ENCODE results near the gene ZP1.

The ZP1 gene

DNA sequence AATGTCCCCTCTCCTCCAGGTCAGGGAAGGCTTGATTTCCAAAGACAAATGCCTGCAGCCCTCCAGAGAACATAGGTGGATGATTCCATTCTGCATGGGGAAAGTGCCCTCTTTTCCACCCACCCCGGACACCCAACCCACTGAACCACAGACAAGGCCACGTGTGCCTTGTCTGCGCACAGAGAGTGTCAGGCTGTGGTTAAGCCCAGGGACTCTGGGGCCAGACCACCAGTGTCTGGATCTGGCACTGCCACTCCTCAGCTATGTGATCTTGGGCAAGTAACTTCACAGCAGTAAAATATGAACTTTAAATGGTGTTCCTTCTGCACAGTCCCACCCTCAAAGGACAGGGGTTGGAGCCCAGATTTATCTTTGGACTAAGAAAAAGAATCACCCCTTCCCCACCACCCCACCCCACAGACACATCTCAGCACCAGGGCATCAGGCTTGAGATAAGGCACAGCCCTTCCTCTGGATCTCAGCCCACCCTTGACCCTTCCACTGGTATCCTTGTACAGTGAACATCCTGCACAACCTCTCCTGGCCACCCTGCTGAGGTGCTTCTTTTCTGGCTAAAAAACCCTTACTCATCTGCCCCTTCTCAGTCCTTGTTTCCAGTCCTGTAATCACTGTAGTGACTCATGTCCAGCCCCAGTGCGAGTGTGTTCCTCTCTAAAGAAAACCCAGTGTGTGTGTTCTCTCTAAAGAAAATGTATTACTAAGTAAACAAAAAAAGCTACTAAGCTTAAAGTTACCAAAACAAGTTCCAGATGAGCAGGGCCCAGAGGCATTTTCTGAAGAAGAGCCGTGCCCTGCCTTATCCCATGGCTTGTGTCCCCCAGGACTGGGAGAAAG is 9.7 kb upstream of the ZP1 start:
- no peak for DNase-seq (ENCODE audit: low read depth in 1 of 2, low spot score in 1 of 2)

DNA sequence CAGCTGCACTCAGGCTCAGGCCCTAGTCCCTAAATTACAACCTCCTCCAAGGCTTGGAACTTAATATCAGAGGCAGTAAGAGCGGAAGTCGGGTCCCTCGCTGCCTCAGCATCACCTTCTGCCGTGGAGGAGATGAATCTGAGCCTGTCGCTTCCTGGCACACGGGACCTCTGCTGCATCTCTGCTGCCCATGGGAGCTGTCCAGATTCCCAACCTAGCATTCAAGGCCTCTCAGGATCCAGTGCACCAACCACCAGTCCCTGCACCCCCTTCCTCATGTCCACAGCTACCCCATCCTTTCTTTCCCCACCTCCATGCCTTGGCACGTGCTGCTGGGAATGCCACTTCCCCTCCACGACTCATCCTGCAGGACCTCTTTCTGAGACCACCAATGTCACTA is 9.1 kb upstream of the ZP1 start:
- no peak for DNase-seq (ENCODE audit: low read depth in 1 of 2, low spot score in 1 of 2)

DNA sequence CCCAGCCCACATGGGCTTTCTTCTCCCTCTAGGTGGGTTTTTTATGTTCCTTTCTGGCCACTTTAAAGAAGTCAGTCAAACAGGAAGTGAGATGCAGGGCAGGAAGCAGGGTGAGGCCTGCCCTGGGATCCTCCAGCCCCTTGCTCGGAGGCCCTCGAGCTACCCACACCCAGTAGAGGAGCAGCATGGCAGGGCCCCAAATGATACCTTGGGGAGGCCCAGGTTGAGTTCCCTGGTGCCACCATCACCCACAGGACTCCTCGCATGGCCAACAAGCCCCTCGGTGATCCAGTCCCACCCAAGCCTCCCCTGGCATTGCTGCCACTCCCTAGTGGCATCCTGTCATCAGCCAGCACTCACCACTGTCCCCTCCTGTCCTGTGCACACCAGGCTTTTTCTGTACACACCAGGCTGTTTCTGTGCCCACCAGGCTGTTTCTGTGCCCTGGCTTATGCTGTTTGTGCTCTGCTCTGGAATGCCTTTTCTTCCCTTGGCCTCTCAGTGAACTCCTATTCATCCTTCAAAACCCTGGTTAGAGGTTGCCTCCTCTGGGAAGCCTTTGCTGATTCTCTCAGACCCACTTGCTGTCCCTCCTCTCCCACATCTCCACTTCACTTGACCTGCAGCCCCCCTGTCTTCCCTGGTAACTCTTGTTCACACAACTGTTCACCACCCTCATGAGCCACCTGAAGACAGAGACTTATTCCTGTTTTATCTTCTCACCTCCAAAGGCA is 8.4 kb upstream of the ZP1 start:
- DNase-seq (ENCODE audit: low read depth in 1 of 2, low spot score in 1 of 2): no peak

DNA sequence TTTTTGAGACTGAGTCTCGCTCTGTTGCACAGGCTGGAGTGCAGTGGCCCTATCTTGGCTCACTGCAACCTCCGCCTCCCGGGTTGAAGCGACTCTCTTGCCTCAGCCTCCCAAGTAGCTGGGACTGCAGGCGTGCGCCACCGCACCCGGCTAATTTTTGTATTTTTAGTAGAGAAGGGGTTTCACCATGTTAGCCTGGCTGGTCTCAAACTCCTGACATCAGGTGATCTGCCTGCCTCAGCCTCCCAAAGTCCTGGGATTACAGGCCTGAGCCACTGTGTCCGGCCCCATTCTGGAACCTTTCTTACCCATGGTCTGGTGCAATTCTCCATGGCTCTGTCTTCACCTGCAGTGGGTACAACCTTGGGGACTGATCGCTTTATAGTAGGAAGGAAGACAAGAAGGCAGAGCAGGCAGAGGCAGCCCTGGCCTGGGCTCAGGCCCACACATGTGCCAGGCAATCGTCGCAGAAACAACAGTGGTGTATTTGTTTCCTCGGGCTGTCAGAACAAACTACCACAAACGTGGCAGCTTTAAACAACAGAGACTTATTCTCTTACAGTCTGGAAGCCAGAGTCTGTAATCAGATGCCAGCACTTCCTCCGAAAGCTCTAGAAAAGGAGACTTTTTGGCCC is 7.6 kb upstream of the ZP1 start:
- DNase-seq (ENCODE audit: low read depth in 1 of 2, low spot score in 1 of 2): no peak

DNA sequence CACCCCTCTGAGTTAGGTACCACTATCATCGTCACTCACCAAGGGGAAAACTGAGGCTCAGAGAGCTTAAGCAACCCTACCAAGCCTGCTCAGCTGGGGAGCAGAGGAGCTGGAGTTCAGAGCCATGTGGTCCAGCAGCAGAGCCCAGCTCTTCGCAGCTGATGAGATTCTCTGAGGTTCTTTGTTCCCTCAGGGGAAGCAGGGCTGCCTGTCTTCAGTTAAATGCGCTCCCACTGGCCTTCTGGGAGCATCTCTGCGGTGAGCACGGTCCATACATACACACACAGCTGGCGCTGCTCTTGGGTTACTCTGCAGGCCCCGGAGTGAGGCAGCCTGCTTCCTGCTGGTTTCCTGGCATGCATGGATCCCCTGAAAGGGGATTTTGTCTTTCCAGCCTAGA is 6.4 kb upstream of the ZP1 start:
- no peak for DNase-seq (ENCODE audit: low read depth in 1 of 2, low spot score in 1 of 2)

DNA sequence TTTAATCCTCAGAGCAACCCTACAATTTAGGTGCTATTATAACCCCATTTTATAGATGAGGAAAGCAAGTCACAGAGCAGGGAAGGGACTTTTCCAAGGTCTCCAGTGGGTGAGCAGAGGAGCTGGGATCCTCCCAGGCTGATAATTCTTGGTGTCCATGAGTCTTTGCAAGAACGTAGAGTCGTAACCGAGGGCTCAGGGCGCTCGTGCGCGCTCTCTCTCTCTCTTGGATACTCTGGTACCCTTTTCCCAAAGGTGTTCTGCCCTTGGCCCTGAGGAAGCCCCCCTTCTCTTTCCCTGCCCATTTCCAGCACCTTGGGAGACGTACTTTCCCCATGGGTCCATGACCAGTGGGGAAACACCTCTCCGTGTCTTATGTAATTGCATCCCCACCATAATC is 5.2 kb upstream of the ZP1 start:
- no peak for DNase-seq (ENCODE audit: low read depth in 1 of 2, low spot score in 1 of 2)

DNA sequence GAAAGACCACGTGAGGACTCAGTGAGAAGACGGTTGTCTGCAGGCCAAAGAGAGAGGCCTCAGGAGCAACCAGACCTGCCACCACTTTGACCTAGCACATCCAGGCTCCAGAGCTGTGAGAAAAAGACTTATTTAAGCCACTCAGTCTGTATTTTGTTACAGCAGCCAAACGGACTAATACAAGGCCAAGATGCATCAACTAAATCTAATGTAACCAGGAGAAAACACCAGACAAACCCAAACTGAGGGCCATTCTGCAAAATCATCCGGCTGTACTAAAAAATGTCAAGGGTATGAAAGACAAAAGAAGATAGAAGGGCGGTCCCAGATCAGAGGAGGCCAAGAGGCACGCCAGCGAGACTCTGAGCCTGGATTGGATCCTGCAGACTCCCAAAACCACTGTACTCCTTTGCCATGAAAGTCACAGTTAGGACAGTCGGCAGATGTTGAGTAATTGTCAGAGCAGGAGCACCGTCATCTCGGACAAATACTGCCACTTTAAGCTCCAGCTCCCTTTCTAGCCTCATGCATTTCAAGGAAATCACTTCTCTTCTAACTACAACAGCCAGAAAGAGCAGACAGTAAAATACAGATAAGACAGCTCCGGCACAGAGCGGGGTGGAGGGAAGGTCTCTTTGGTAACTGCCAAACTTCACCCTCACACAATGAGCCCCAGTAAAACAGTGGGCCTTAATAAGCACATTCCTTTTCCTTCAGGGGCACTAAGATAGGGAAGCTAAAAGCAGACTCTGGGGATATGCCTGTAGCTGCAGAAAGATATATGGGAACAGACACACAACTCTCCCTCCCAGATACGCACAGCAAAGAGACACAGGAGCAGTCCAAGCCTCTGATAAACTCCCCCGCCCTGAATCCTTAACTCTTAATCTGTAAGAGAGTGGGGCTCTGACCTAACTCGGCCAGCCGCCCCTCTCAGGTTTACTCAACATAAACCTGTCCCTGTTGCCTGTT is 3.5 kb upstream of the ZP1 start:
- DNase-seq (ENCODE audit: low read depth in 1 of 2, low spot score in 1 of 2): no peak

DNA sequence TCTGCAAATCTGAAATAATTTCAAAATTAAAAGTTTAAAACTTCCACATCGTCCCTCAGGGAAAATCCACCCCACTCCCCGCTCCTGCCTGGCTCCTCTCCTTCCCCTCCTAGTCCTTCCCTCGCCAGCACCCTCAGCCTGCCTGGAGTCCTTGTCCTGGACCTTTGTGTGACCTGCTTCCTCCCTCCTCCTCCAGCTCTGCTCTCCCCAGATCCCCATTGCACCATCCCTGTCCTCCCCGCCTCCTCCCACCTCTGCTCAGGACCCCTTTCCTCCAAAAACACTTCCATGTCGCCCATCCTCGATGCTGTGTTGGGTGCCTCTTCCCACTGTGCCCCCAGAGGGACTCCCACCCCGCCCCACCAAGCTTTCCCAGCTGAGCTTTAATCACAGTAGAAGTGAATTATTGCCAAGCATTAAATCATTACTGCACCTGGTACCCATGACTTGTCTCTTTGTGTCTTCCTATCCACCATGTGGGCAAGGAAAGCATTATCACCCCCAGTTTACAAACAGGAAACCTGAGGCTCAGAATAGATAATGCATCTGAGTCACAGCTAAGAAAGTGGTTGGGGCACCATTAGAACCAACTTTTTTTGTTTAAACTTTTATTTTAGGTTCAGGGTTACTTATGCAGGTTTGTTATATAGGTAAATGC is 2.4 kb upstream of the ZP1 start:
- no peak for DNase-seq (ENCODE audit: low read depth in 1 of 2, low spot score in 1 of 2)

DNA sequence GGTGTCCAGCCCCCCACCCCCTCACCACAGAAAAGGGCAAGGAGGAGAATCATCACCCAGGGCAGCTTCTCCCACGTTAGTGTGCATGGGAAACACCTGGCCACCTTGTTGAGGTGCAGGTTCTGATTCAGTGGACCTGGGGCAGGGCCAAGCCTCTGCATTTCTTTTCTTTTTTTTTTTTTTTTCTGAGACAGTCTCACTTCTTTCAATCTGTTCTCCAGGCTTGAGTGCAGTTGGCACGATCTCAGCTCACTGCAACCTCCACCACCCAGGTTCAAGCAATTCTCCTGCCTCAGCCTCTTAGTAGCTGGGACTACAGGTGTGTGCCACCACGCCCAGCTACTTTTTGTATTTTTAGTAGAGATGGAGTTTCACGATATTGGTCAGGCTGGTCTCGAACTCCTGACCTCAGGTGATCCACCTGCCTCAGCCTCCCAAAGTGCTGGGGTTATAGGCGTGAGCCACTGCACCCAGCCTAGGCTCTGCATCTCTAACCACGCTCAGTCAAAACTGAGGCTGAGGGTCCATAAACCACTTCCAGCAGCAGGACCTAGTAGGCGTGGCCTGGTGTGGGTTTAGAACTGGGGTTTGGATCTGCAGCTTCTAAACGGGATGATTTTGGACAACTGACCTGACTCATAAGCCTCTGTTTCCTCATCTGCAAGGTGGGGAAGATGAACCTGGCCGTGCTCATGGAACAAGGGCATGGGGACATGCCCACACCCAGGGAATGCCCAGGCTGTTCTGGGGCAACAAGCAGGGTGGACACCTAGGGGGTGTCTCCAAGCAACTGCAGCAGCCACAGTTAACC is 734 bp downstream of the ZP1 start:
- no peak for DNase-seq (ENCODE audit: low read depth in 1 of 2, low spot score in 1 of 2)

DNA sequence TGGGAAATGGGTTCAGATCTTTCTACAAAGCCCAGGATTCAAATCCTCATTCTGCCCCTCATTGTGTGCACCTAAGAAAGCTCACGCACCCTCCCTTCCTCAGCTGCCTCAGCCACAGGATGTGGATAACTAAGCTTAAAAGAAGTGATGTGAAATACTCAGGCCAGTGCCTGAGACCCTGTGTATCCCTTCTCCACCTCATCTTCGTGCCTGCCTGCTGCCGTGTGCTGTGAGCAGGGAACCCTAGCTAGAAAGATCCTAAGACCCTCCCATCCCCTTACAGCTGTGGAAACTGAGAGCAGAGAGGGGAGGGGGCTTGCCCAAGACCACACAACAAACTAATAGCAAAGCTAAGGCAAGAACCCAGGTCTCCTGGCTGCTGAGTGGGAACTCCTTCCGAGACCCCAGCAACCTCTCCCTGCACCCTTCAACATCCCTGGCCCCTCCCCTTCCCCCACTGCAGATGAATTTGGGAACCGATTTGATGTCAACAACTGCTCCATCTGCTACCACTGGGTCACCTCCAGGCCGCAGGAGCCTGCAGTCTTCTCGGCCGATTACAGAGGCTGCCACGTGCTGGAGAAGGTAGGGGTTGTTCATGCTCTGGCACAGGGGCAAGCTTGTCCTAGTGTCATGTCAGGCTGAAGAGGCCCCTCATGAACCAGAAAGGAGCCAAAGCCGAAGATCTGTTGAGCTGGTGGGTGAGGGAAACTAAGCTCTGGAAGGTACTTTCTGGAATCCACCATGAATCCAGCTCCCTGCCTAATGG is 1.5 kb downstream of the ZP1 start:
- no peak for DNase-seq (ENCODE audit: low read depth in 1 of 2, low spot score in 1 of 2)

DNA sequence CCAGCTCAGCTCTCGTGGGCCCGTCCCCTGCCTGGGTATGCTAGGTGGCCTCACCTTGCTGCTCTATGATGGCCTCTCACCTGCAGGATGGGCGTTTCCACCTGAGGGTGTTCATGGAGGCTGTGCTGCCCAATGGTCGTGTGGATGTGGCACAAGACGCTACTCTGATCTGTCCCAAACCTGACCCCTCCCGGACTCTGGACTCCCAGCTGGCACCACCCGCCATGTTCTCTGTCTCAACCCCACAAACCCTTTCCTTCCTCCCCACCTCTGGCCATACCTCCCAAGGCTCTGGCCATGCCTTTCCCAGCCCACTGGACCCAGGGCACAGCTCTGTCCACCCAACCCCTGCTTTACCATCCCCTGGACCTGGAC is 2.1 kb downstream of the ZP1 start:
- DNase-seq (ENCODE audit: low read depth in 1 of 2, low spot score in 1 of 2): no peak

DNA sequence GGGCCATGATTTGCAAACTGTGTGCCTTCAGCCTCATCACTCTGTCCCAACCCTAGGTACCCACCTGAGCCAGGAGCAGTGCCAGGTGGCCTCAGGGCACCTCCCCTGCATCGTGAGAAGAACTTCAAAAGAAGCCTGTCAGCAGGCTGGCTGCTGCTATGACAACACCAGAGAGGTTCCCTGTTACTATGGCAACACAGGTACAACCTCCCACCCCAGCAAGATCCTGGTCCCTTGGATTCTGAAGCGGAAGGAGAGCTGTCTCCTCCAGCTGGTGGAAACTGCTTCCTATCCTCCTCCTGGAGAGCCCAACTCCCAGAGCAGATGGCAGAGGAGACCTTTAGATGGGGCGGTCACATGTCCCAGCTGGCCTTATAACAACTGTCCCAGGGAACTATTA is 2.9 kb downstream of the ZP1 start:
- DNase-seq (ENCODE audit: low read depth in 1 of 2, low spot score in 1 of 2): no peak

DNA sequence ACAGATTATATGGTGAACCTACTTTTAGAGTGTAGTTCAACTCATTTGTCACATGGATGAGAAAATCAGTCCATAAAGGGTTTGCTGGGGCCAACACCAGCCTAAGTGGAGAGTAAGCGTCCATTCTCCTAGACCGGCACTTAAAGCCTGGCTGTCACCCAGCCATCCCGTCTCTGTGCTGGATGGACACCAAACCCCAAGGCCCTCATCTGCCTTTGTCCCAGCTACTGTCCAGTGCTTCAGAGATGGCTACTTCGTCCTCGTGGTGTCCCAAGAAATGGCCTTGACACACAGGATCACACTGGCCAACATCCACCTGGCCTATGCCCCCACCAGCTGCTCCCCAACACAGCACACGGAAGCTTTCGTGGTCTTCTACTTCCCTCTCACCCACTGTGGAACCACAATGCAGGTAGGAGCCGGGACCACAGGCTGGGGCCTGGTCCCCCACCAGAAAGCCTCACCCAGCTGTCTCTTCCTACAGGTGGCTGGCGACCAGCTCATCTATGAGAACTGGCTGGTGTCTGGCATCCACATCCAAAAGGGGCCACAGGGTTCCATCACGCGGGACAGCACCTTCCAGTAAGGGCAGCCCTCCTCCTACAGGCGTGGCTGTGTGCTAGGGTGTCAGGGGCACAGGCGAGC is 3.5 kb downstream of the ZP1 start:
- DNase-seq (ENCODE audit: low read depth in 1 of 2, low spot score in 1 of 2): no peak

DNA sequence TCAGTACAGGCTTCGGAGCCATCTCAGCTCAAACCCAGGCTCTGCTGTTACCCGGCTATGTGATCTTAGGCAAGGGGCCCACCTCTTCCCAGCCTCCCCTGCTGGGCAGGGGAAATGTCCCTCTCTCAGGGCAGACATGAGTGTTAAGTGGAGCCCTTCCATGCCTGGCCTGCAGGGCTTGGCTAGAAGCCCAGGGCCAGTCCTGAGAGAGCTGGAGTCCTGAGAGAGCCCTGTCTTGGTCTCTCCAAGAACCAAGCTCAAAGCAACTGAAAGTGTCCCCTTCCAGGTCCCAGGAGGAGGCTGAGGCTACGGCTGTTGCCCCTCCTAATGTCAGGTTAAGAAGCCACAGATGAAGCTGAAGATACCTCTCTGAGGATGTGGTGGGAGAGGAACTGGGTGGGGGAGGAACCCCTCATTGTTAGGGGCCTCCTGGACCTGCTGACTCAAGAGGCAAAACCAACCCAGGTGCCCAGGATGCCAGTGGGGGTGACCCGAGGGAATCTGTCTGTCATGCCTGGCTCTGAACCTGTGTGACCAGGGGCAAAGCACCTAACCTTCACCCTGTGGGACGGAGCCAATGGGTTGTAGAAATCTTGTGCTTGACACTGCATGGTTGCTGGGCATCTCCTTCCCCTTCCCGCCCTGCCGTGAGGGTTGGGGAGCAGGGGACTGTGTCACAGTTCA is 4.2 kb downstream of the ZP1 start:
- DNase-seq (ENCODE audit: low read depth in 1 of 2, low spot score in 1 of 2): no peak

DNA sequence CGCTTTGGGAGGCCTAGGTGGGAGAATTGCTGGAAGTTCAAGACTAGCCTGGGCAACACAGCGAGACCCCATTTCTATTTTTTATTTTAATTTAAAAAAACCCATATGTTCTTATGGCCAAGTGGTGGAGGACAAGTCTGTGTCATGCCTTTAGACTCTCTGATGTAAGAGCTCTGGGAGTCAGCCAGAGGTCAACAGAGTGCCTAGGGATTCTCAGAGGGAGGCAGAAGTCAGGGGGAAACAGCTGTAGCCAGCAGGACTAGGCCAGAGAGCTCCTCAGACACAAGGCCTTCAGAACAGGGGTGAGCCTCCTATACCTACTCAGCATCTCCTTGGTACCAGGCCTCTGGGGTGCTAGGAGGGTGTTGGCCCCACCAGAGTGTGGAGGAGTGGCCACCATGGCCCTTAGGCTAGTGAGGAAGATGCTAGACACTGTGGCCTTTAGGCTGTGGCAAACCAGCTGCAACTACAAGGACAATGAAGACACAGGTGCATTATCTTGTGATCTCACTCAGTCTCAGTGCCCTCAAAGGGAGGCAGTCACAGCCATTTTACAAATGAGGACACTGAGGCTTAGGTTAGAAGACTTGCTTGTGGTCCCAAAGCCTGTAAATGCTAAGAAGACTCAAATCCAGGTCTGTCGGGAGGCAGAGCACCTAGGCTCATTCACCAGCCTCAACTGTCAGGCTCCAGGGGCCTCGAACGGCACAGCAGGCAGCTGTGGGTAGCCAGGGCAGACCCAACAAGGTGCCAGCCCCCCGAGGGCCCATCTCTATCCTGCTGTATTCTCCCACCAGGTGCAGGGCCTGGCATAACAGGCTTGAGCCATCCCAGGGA is 5.0 kb downstream of the ZP1 start:
- no peak for DNase-seq (ENCODE audit: low read depth in 1 of 2, low spot score in 1 of 2)

DNA sequence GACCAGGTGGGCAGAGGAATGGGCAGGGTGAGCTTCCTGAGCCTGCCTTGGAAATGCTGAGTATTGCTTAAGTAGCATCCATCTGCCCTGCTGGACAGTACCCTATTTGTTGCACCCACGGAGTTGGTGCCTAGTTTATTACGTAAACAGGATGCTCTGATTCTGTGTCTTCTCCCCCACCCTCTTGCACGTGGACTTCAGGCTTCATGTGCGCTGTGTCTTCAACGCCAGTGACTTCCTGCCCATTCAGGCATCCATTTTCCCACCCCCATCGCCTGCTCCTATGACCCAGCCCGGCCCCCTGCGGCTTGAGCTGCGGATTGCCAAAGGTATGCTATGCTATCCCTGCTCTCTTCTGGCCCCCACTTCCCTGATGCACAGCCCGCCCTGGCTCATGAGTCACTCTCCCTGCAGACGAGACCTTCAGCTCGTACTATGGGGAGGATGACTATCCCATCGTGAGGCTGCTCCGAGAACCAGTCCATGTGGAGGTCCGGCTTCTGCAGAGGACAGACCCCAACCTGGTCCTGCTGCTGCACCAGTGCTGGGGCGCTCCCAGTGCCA is 5.7 kb downstream of the ZP1 start:
- DNase-seq (ENCODE audit: low read depth in 1 of 2, low spot score in 1 of 2): no peak

DNA sequence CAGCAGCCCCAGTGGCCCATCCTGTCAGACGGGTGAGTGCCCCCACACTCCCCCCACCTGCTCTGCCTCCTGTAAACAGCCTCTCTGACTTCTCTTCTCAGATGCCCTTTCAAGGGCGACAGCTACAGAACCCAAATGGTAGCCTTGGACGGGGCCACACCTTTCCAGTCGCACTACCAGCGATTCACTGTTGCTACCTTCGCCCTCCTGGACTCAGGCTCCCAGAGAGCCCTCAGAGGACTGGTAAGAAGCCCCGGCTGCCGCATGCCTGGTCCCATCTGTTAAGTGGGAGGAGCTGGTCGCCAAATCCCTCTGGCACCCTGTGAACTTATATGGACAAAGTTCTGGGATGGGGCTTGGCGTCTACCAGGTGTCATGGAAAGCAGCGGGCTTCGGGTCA is 6.2 kb downstream of the ZP1 start:
- no peak for DNase-seq (ENCODE audit: low read depth in 1 of 2, low spot score in 1 of 2)

All from activated T-helper 1 cell treated with anti-CD3 and anti-CD28 coated beads, Interleukin-2, amount 50 U/mL, for 16 hours (primary cell).